ENCODE measurements around the gene TNIP2.
"Not testable (repeated sequence)": the region's sequence is repeated elsewhere in the genome, so short reads cannot be mapped to it uniquely, and the experiment has no call there.

TNIP2 gene

GRCh38 chr4:2767705-2768074, 11.6 kb upstream of the TNIP2 start:
- DNase-seq = no peak

- DNase-seq = no peak
These were observed 11.0 kb upstream of the TNIP2 start for GRCh38 chr4:2767046-2767704.

- no peak for DNase-seq
These were observed 9.8 kb upstream of the TNIP2 start for GRCh38 chr4:2765832-2766526.

- no peak for DNase-seq
These were observed 7.4 kb upstream of the TNIP2 start for GRCh38 chr4:2763511-2763967.

GRCh38 chr4:2762486-2763370, 6.6 kb upstream of the TNIP2 start:
- DNase-seq = not testable (repeated sequence)

GRCh38 chr4:2762048-2762447, 5.9 kb upstream of the TNIP2 start:
- DNase-seq = no peak

- DNase-seq = no peak
These were observed 5.1 kb upstream of the TNIP2 start for GRCh38 chr4:2761035-2761923.

GRCh38 chr4:2757426-2757825, 1.3 kb upstream of the TNIP2 start:
- no peak for DNase-seq

- no peak for DNase-seq
These were observed 685 bp upstream of the TNIP2 start for GRCh38 chr4:2756691-2757350.

GRCh38 chr4:2754848-2755819, 1.0 kb downstream of the TNIP2 start:
- DNase-seq = no peak

- DNase-seq = no peak
These were observed 2.7 kb downstream of the TNIP2 start for GRCh38 chr4:2753436-2753835.

GRCh38 chr4:2750719-2751605, 5.2 kb downstream of the TNIP2 start:
- no peak for DNase-seq

- DNase-seq = no peak
These were observed 9.0 kb downstream of the TNIP2 start for GRCh38 chr4:2746891-2747695.

GRCh38 chr4:2745981-2746806, 9.9 kb downstream of the TNIP2 start:
- no peak for DNase-seq

GRCh38 chr4:2745516-2745915, 10.6 kb downstream of the TNIP2 start:
- DNase-seq = no peak

- no peak for DNase-seq
These were observed 11.4 kb downstream of the TNIP2 start for GRCh38 chr4:2744576-2745270.
